Neural crest cell (in vitro differentiated cells): Measurements from ENCODE around the gene LRRC73. TPM values are rescaled to one million over a fixed set of nuclear protein-coding genes. Genes with fewer than 3 reads are reported as not detected.
A peak's percentile ranks its signal among the peaks of the same experiment; 100 is the strongest.

Experiments
- DNase-seq: peaks from one replicate; pipeline ENCODE4 v3.0.0; 2021; ENCODE audit warnings: low read depth, mixed read lengths, low spot score
- H3K27ac Mint-ChIP-seq: one replicate; pipeline ENCODE4 v1.8.0; 2021; ENCODE audit warnings: mild to moderate bottlenecking, mixed read lengths; ENCODE audit not compliant: unreplicated experiment
- H3K27me3 Mint-ChIP-seq: 2 replicates; pipeline ENCODE4 v1.8.0; 2021; ENCODE audit warnings: low read depth, mild to moderate bottlenecking, mixed read lengths
- H3K36me3 Mint-ChIP-seq: 2 replicates; pipeline ENCODE4 v1.8.0; 2021; ENCODE audit warnings: low read depth, mild to moderate bottlenecking, mixed read lengths
- H3K4me1 Mint-ChIP-seq: 2 replicates; pipeline ENCODE4 v1.8.0; 2021; ENCODE audit warnings: mixed read lengths
- H3K4me3 Mint-ChIP-seq: one replicate; pipeline ENCODE4 v1.8.0; 2021; ENCODE audit warnings: mild to moderate bottlenecking, mixed read lengths
- H3K9me3 Mint-ChIP-seq: 2 replicates; pipeline ENCODE4 v1.8.0; 2021; ENCODE audit warnings: mixed read lengths
- total RNA-seq: library from RNA; stranded (reverse); gene quantifications from 2 replicates; pipeline ENCODE4 v1.2.1, GENCODE V29; 2021
- TF ChIP-seq, protein P1 (sequence below): fragments of 200-600 bp; sonication (generic); conservative IDR thresholded peaks from 2 replicates; pipeline ENCODE4 v1.5.0; 2021; ENCODE audit warnings: antibody characterized with exemption, mild to moderate bottlenecking

The LRRC73 gene
- total RNA-seq, 1 donor from 2014 or later, result 2.1 TPM

DNA sequence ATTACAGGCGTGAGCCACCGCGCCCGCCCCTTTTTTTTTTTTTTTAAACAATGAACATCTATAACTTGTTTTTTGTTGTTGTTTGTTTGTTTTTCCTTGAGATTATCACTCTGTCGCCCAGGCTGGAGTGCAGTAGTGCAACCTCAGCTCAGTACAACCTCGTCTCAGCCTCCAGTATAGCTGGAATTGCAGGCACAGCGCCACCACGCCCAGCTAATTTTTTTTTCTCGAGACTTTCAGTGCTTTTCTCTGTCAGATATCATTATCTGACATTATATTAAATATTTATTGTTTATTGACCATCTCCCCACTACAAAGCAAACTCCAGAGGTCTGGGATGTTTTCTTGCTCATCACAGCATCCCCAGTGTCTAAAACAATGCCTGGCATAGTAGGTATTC is 52.5 kb downstream of the LRRC73 start:
- no peak for DNase-seq
- Mint-ChIP-seq H3K27me3 (peaks cover 70% of the 10 kb centered on the region), H3K27ac (no peak overlapping the region), H3K4me3 (peak overlapping the region; percentile 64), H3K4me1 (peaks cover 18% of the 10 kb centered on the region), H3K9me3 (no peaks in the 10 kb centered on the region), H3K36me3 (peaks cover 2% of the 10 kb centered on the region)
- TF ChIP-seq, protein P1, sequence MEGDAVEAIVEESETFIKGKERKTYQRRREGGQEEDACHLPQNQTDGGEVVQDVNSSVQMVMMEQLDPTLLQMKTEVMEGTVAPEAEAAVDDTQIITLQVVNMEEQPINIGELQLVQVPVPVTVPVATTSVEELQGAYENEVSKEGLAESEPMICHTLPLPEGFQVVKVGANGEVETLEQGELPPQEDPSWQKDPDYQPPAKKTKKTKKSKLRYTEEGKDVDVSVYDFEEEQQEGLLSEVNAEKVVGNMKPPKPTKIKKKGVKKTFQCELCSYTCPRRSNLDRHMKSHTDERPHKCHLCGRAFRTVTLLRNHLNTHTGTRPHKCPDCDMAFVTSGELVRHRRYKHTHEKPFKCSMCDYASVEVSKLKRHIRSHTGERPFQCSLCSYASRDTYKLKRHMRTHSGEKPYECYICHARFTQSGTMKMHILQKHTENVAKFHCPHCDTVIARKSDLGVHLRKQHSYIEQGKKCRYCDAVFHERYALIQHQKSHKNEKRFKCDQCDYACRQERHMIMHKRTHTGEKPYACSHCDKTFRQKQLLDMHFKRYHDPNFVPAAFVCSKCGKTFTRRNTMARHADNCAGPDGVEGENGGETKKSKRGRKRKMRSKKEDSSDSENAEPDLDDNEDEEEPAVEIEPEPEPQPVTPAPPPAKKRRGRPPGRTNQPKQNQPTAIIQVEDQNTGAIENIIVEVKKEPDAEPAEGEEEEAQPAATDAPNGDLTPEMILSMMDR, result no peak

Other genes starting within 250 kb of the LRRC73 start
- gene SLC22A7, start 212.1 kb downstream of the LRRC73 start, total RNA-seq, result 0.37 TPM in 1 of 2 replicates, not detected in the other
- gene CRIP3, start 201.5 kb downstream of the LRRC73 start, total RNA-seq, result 2.0 and 2.6 TPM in 2 replicates
- gene ZNF318, start 140.7 kb downstream of the LRRC73 start, total RNA-seq, result 26.2 and 26.6 TPM in 2 replicates
- 34.1 and 35.2 TPM in 2 replicates for gene ABCC10, start 82.8 kb downstream of the LRRC73 start, total RNA-seq
- 1.5 and 1.6 TPM in 2 replicates for gene DLK2, start 54.8 kb downstream of the LRRC73 start, total RNA-seq
- 47.3 and 52.1 TPM in 2 replicates for gene TJAP1, start 32.8 kb downstream of the LRRC73 start, total RNA-seq
- 85.7 and 93.0 TPM in 2 replicates for gene YIPF3, start 6.6 kb upstream of the LRRC73 start, total RNA-seq
- 45.8 and 60.8 TPM in 2 replicates for gene POLR1C, start 6.7 kb upstream of the LRRC73 start, total RNA-seq
- gene XPO5, start 65.7 kb upstream of the LRRC73 start, total RNA-seq, result 99.6 and 105 TPM in 2 replicates
- 19.1 and 22.2 TPM in 2 replicates for gene POLH, start 65.8 kb upstream of the LRRC73 start, total RNA-seq
- 70.0 and 70.6 TPM in 2 replicates for gene GTPBP2, start 118.9 kb upstream of the LRRC73 start, total RNA-seq
- gene MAD2L1BP, start 125.5 kb upstream of the LRRC73 start, total RNA-seq, result 43.2 and 43.5 TPM in 2 replicates
- gene RSPH9, start 134.7 kb upstream of the LRRC73 start, total RNA-seq, result 0.57 and 0.63 TPM in 2 replicates
- gene MRPS18A, start 177.4 kb upstream of the LRRC73 start, total RNA-seq, result 49.5 and 50.6 TPM in 2 replicates